Myocyte (in vitro differentiated cells): ENCODE results near the gene CAPSL. TPM values are rescaled to one million over a fixed set of nuclear protein-coding genes. Genes with fewer than 3 reads are reported as not detected.
"Not testable (repeated sequence)": the region's sequence is repeated elsewhere in the genome, so short reads cannot be mapped to it uniquely, and the experiment has no call there.

ENCODE experiments used
- DNase-seq: peaks from one replicate; pipeline ENCODE4 v3.0.0-alpha.2; 2012; ENCODE audit warnings: low read depth
- total RNA-seq: library from RNA; depleted of rRNA; stranded (reverse); fragments of >200 nt; gene quantifications from 2 replicates; pipeline ENCODE4 v1.2.3, GENCODE V29; 2014

The CAPSL gene
- total RNA-seq, 1 donor from 2014 or later, result not detected

DNA sequence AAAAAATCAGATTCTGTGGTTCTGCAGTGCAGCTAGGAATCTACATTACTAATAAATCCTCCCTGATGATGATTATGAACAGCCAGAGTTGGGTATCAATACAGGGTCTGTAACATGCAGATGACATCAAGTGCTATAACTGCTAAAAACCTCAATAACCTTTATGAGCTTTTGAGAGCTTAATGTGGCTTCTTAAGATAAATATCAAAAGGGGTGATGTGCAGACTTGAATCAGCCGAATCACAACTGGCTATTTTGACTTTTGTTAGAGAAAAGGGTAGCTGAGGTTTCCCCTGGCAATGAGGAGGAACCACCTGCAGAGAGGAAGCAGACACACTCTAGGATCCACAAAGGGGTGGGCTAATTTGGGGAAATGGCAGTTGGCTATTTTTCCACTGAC, 30.2 kb downstream of the CAPSL start:
- no peak for DNase-seq

DNA sequence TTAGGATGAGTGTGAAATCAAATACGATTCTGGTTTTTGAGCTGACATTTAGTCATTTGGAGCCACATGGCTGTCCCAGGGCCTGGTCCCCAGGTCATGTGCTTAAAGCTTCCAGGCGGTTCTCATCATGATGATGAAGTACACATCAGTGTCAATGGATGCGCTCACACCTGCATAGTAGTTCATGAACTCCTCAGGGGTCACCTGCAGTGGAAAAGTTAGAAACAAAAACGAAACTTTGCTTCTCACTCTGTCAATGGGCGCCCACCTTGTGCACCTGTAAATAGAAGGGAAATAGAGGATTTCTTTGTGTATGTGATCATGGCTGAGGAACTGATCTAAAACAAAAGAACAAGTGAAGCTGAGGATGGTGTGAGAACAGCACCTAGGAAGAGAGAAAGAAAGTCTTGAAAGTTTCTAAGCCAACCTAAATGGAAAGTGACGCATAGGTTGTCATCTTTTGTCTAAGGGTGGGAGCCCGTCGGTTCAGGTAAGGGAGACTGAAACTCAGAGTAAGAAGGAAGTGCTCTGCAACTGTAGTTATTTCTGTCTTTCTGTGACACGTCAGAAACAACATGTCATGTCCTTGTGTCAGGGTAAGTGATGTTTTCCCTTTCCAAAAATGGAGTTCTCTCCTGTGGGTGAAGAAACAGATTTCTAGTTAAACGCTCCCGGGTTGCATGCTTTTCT, 33.8 kb downstream of the CAPSL start:
- DNase-seq, result no peak

DNA sequence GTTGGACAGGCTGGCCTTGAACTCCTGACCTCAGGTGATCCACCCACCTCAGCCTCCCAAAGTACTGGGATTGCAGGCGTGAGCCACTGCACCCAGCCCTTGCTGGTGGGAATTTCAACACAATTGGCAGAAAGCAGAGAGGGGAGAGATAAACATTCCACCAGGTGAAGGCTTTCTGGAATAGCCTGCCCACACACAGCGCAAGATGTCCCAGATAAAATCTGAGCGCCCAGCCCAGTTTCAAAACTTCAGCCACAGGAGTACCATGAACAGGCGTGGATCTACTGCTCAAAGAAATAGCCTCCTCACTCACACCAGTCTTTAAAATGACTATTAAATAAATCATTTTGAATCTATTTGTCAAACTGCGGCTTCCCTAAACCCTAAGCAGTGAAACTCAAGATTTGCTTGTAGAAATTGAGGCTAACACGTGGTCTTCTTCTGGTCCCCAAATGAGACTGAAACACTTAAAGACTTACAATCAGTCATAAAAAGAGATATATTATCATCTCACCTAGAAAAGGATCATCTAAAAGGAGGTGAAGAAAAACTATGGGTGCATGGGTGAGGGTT, 34.7 kb downstream of the CAPSL start:
- DNase-seq, result no peak

DNA sequence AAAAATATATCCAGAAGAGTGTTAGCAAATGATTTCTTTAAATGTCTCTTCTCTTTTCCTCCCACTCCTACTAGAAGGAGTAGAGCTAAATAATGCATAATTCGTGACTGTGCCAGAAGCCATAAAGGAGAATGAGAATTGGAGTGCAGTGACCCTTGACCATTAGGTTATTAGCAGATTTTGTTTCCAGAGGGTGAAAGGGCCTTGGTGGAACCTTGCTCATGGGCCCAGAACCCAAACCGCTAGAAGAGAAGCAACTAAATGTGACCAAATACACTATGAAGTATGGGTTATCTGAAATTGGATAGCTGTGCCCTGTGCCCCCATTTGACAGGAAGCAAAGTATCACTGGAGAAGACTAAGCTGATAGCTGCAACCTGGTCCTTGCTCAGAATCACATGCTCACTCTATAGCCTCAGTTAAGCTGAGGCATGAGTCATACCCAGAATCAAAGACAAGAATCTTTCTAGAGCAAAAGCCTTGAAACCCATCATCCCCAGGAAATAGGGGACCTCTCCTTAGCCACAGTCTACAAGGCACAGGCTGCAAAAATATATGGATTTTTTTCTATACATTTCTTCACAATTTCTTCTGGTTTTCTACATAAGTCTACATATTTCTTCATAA, 36.3 kb downstream of the CAPSL start:
- no peak for DNase-seq

DNA sequence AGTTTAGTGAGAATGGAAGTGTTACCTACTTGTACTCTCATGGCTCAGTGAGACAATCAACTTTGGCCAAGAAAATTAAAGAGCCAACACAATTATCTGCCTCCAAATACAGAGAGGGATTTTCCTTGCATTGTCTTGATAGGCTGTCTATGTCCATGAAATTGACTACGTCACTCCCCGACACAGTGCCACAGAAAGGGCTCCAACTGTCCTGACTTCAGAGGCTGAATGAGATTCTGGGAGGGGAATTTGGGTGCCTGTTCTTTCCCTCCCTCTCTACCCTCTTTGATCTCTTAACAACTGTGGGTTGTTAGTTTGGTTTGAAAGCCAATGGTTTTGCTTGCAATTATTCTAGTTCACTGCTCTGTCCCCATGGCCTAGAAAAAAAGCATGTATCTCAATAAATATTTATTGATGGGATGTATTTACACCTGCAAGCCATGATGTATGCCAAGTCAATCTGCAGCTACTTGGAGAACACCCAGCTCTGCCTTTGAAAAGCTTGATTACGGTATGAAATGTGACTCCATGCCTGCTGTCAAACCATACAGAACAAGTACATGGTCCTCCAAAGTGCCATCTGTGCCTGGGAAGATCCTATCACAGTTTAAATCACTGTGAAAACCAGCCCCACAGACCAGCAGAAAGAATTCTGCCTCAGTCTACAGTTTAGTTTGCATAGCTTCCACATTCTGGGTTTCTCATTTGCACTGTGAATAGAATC, 37.3 kb downstream of the CAPSL start:
- DNase-seq, result no peak

DNA sequence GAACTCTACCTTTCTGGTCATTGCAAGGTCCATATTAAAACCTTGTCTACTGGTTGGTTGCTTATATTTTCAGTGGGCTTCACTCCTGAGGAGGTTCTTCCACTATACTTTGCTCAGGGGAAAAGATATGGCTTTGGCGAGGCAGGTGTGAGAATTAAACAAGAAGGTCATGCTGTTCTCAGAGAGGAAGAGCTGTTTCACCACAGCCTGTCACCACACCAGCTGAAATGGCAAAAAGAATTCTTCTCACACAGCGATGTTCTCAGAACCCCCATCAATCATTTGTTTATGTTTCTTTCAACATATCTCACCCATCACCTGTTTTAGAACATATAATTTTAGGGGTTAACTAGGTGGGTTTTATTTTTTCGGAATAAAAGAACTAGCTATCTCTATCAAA, 38.6 kb downstream of the CAPSL start:
- DNase-seq, result no peak

DNA sequence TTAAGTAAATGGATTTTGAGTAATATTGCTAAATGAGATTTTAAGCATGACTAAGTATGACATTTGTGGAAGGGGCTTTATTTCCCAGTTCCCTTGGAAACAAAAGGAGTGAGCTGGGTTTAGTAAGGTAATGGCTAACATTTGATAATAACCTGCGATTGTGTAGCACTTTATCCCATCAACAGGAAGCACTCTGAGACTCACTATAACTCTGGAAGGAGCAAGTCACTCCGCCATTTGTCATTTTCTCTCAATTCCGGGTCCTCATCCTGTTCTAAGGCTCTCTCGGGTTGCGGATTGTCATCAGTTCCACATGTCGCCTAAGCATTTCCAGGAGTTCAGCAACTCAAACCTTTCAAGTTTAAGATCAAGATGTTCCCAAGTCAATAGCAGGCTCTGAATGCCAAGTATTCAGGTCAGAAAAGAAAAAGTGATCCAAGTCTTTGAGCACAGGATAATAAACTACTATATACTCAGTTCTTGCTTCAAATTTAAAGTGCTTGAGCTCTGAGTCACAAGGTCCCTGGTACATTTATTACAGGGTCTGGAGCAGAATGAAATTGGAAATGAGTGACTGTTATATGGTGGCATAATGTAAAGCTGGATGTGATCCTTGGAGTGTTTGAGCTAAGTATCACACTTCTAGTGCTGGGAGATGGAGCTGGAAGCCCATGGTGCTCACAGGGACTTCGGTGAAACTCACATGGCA, 39.3 kb downstream of the CAPSL start:
- no peak for DNase-seq

DNA sequence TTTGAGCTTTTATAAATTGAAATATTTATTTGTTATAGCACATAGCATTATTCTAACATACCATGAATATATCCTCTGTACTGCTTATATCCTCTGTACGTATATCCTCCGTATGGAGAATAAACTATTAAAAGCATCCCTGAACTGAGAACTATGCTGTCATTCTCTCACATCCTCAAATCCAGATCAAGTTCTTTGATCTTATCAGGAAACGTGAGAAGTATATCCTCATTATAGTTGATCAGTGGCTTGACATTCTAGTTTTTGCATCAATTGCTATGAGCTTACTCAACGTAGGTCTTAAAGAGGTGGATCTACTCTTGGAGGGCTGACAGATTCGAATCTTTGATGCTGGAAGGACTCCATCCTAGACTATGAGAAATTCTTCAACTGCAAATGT, 44.3 kb downstream of the CAPSL start:
- DNase-seq, result no peak

DNA sequence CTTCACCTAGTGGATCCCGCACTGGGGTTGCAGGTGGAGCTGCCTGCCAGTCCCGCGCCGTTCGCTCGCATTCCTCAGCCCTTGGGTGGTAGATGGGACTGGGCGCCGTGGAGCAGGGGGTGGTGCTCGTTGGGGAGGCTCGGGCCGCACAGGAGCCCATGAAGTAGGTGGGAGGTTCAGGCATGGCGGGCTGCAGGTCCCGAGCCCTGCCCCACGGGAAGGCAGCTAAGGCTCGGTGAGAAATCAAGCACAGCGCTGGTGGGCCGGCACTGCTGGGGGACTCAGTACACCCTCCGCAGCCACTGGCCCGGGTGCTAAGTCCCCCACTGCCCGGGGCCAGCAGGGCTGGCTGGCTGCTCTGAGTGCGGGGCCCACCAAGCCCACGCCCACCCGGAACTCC, 45.6 kb downstream of the CAPSL start:
- DNase-seq, result not testable (repeated sequence)

DNA sequence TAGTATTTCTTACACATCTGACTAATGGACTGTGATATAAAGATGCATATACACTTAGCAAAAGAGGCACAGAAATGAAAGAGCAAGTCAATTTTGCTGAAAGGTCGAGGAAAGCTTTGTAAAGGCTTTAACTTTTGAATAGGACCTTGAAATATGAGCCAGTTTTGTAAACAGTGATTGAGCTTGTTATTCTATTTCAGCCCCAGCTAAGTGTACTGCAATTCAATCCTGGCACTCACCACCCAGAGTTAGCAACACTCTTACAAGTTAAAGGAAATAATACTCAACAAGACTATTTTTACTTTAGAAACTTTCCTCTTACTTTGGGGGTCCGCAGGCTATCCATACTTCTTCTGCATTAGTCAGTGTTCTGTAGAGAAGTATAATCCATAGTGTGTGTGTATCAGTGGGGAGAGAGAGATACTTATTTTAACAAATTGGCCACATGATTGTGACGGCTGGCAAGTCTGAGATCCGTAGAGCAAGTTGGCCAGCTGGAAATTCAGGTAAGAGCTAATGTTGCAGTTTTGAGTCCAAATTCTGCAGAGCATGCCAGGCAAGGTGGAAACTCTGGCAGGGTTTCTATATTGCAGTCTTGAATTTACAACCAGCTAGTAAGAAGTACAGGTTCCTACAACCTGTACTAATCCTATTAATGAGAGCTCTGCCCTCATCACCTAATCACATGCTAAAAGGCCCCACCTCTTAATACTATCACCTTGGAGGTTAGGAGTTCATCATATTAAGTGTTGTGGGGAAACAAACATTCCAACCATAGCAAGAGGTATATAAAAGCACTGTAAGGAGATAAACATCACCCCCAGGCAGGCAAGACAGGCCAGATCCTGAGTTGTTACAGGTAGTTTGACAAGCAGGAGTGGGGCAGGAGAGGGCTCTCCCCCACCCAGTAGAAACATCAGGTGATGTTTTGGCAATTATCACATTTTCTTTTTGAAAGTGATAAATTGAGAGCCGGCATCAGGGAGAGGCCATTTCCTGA, 48.1 kb downstream of the CAPSL start:
- no peak for DNase-seq

DNA sequence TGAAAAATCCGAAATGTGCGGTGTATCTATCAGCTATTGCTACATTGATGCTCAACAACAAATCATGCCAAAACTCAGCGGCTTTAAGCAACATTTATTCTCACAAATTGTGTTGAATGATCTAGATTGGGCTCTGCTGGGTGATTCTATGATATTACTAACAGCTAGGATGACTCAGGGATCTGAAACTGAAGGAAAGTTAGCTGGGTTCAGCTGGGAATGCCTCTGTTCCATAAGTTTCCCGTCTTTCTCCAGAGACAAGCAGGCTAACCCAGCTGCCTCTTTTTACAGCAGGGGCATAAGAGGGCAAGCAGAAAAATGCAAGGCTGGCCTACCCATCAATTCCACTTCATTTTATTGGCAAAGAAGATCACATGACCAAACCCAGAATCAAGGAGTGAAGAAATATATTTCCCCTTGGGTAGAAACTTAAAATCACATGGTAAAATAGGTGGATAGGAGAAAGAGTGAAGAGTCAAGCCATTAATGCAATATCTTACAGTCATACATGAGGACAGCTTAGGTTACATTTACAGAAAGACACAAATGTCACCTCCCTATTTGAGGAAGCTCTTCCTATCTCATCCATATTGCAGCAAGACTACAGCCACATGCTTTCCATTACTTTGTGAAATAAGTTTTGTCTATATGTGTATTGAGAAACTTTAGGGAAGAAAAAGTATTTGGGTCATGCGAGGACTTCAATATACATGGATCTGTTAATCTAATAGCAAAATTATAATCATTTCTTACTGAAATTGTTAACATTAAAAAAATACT, 50.9 kb downstream of the CAPSL start:
- no peak for DNase-seq

DNA sequence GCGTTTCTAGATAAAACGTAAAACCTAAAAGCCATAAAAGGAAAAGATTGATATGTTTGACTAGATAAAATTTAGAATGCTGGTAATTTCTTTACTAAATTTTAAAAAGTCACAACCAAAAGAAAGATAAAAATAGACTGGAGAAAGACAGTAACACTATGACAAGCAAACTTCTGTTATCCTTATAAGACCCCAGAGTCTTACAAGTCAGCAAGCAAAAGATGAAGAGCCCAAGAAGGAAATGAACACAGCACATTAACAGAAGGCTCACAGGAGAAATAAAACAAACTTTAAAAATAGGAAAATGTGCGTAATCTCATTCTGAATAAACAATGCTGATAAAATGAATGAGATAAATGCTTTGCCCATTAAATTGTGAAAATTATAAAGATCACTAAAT, 52.0 kb downstream of the CAPSL start:
- DNase-seq, result no peak

DNA sequence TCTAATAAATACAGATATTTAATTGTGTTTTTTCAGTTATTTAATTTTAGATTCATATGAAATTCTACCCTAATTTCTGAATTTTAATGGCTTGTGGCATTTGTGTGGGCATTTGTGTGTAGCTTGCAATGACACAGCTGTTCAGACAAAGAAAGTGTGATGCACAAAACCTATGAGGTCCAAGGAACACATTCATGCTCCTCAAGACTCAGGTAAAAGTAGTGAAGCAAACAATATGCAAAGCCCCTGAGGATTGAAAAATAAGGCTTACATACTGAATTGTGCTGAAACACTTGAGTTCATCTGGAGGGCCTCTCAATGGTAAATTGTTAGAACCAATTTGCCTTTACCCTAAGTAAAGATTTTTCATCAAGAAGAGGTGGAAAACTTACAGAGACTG, 53.6 kb downstream of the CAPSL start:
- DNase-seq, result no peak

DNA sequence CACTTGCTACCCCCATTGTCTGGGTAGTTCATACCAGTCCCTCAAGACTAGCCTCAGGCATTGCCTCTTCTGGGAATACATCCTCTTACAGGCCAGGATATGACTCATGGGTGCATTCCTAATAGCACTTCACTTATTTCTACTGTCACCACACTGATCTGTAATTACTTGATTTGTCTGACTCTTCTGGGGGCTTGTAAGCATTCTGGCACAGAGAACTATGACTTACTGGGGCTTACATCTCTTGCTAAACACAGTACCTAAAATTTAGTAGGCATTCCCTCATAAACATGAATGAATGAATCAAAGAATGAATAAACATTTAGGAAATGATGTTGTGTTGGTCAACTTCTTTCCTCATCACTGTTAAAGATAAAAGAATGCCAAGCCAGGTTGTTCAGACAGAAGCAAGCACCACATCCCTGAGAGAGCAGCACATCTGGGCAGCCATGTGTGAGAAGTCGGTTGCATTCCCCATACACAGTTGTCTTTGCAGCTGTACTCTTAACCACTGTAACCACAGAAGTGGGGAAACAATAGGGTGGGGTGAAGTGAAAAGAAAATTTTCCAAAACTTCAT, 54.1 kb downstream of the CAPSL start:
- peak; percentile 59 for DNase-seq

DNA sequence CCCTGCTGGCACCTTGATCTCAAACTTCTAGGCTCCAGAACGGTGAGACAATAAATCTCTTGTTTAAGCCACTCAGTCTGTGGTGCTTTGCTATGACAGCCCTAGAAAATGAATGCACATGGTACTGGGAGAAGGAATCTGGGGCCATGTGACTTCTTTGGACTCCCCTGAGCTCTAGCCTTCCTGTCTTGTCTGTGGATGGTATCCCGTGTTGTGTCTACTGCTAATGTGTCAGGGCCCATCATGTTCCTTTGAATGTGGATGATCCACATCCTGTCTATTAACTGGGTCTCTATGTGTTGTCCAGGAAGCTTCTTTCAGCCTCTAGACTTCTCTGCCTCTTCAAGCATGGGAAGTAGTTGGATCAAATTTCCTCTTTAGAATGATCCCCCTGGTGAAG, 56.7 kb downstream of the CAPSL start:
- no peak for DNase-seq

DNA sequence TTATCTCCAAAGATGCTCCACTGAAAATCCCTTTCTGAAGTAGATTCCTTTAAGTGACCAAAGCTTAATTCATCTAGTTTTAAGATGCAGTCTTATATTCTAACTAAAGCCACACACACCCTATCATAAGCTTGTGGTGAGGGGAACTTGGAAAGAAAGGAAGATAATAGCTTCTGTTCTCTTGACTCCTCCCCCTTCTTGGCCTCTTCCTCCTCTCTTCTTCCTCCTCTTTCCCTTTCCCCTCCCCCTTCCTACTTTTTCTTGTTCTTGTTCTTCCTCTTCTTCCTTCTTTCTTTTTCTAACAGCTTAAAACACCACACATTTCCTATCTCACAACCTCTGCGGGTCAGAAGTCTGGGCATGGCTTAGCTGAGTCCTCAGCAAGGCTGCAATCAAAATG, 58.3 kb downstream of the CAPSL start:
- DNase-seq, result no peak

DNA sequence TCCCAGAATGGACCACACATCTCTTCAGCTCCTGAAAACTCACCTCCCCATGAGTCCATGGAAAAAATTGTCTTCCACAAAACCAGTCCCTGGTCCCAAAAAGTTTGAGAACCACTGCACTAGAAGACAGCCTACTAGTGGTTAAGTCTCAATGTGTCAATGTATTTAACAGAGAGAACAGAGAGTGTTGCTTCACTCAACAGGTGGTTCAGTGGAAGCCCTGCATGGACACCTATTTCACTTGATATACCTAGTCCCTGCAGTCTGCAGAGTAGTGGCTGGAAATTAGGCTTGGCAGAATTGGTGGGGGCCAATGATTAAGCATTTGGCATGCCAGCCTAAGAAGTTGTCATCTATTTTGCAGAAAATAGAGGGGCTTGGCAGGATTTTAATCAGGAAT, 58.8 kb downstream of the CAPSL start:
- no peak for DNase-seq

DNA sequence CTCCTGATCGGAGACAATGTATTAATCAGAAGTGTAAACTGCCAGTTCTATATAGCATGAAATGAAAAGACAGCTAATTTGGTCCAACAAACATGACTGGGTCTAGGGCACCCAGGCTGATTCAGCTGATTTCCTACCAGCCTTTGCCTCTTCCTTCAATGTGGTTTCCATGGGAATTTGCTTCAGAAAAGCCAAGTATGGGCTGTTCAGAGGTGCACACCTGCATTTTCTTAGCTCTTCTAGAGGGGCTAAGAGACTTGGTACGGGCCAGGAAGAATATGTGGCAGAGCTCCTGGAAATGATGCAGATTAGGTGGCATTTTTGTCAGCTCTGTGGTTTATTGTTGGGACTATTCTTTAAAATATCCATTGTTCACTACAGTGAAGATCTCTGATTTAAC, 59.3 kb downstream of the CAPSL start:
- DNase-seq, result no peak

DNA sequence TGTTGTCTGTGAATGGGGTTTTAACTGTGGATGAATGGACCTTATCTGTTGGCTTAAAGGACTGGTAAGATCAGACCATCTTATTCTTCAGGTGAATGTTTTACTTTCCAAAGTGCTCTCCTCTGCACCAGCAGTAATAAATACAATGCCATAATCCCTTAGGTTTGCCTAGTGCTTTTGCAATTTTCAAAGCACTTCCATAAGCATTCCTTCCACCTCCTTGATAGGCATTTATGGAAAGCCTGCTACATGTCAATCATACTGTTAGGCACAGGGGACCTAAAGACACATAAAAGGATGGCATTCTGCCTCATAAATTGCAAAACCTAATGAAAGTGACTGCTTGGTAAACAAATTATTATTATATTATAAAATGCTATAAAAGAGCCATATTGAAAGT, 60.3 kb downstream of the CAPSL start:
- DNase-seq, result no peak
